Neuronal stem cell (in vitro differentiated cells): ENCODE data around the gene GPRIN3.

Experiments
- DNase-seq: peaks from one replicate; pipeline ENCODE4 v3.0.0-alpha.2; 2013; ENCODE audit warnings: low spot score
- H2AFZ ChIP-seq: one replicate; pipeline ENCODE4 v1.6.1; 2013; ENCODE audit warnings: mild to moderate bottlenecking, low read length, inconsistent platforms
- H2AK5ac ChIP-seq: 2 replicates; pipeline ENCODE4 v1.6.1; 2013; ENCODE audit warnings: low read depth, mild to moderate bottlenecking, inconsistent platforms, low read length, moderate library complexity, mixed read lengths
- H2BK120ac ChIP-seq: 2 replicates; pipeline ENCODE4 v1.6.1; 2013; ENCODE audit warnings: low read depth, mild to moderate bottlenecking, inconsistent platforms, low read length, moderate library complexity, mixed read lengths
- H2BK12ac ChIP-seq: one replicate; pipeline ENCODE4 v1.6.1; 2013; ENCODE audit warnings: low read length, inconsistent platforms
- H2BK15ac ChIP-seq: 2 replicates; pipeline ENCODE4 v1.6.1; 2013; ENCODE audit warnings: mild to moderate bottlenecking, low read length, inconsistent platforms, mixed read lengths
- H2BK5ac ChIP-seq: one replicate; pipeline ENCODE4 v1.6.1; 2013; ENCODE audit warnings: inconsistent platforms, mild to moderate bottlenecking, low read length, moderate library complexity
- H3K14ac ChIP-seq: one replicate; pipeline ENCODE4 v1.6.1; 2013; ENCODE audit warnings: low read length, inconsistent platforms
- H3K18ac ChIP-seq: 2 replicates; pipeline ENCODE4 v1.6.1; 2013; ENCODE audit warnings: low read length, inconsistent platforms
- H3K23ac ChIP-seq: 2 replicates; pipeline ENCODE4 v1.6.1; 2013; ENCODE audit warnings: low read depth, mild to moderate bottlenecking, mixed read lengths, low read length, inconsistent platforms; ENCODE audit not compliant: poor library complexity
- H3K27ac ChIP-seq: replicated peaks from 3 replicates; pipeline ENCODE4 v1.5.1; 2013; ENCODE audit warnings: low read length, inconsistent platforms
- H3K27me3 ChIP-seq, 3 experiments: 2 replicates each; pipeline ENCODE4 v1.6.1; 2013; ENCODE audit warnings: low read length in 3 of 3, mild to moderate bottlenecking in 2 of 3, inconsistent platforms in 1 of 3, low read depth in 1 of 3, mixed read lengths in 1 of 3, moderate library complexity in 1 of 3; ENCODE audit not compliant: control insufficient read depth in 3 of 3, insufficient read depth in 3 of 3
- H3K36me3 ChIP-seq, 2 donors: replicated peaks in 1 of 2; 2 replicates each; pipeline ENCODE4 v1.6.1; 2013; ENCODE audit warnings: low read length in 2 of 2; ENCODE audit not compliant: control insufficient read depth in 2 of 2, insufficient read depth in 2 of 2
- H3K4ac ChIP-seq: 2 replicates; pipeline ENCODE4 v1.6.1; 2013; ENCODE audit warnings: inconsistent platforms, mild to moderate bottlenecking, low read length, moderate library complexity
- H3K4me1 ChIP-seq, 2 donors: 1 replicate in 1 of 2; 2 replicates in 1 of 2; pipeline ENCODE4 v1.6.1; 2013; ENCODE audit warnings: low read length in 2 of 2, low read depth in 1 of 2; ENCODE audit not compliant: control insufficient read depth in 2 of 2, insufficient read depth in 1 of 2
- H3K4me2 ChIP-seq: one replicate; pipeline ENCODE4 v1.6.1; 2013; ENCODE audit warnings: mild to moderate bottlenecking, low read length, inconsistent platforms; ENCODE audit not compliant: insufficient read depth, poor library complexity, severe bottlenecking
- H3K4me3 ChIP-seq, 2 donors: 2 replicates each; pipeline ENCODE4 v1.5.1; 2013; ENCODE audit warnings: low read length in 2 of 2, mild to moderate bottlenecking in 2 of 2, inconsistent platforms in 1 of 2, moderate library complexity in 1 of 2
- H3K79me1 ChIP-seq: one replicate; pipeline ENCODE4 v1.6.1; 2013; ENCODE audit warnings: low read depth, mild to moderate bottlenecking, inconsistent platforms, low read length, moderate library complexity
- H3K9ac ChIP-seq: one replicate; pipeline ENCODE4 v1.6.1; 2013; ENCODE audit warnings: mild to moderate bottlenecking, low read depth, low read length, inconsistent platforms; ENCODE audit not compliant: poor library complexity
- H3K9me3 ChIP-seq, 2 donors: replicated peaks in 1 of 2; 2 replicates each; pipeline versions ENCODE3 to v1.6.1; 2013; ENCODE audit warnings: low read length in 2 of 2, mild to moderate bottlenecking in 2 of 2, inconsistent platforms in 1 of 2, low read depth in 1 of 2, mixed read lengths in 1 of 2, moderate library complexity in 1 of 2; ENCODE audit not compliant: control insufficient read depth in 2 of 2, insufficient read depth in 1 of 2
- H4K8ac ChIP-seq: one replicate; pipeline ENCODE4 v1.6.1; 2013; ENCODE audit warnings: low read depth, mild to moderate bottlenecking, inconsistent platforms, low read length, moderate library complexity
- H4K91ac ChIP-seq: one replicate; pipeline ENCODE4 v1.6.1; 2013; ENCODE audit warnings: low read length, low read depth, mild to moderate bottlenecking, inconsistent platforms; ENCODE audit not compliant: poor library complexity
- WGBS, 2 donors: extraction: QIAGEN DNeasy Blood & Tissue Kit; methylation state at CpG; one replicate each; pipeline ENCODE4 v1.1.7; 2013; ENCODE audit warnings: missing lambda C conversion rate in 2 of 2, mixed read lengths in 1 of 2; ENCODE audit not compliant: insufficient read length in 2 of 2, insufficient replicate concordance in 1 of 2; ENCODE audit errors: extremely low coverage in 2 of 2; 5-methylcytosine and 5-hydroxymethylcytosine counted together

The GPRIN3 gene

GRCh38 chr4:89299153-89299791 lies 8.3 kb downstream of the GPRIN3 start:
- H2BK12ac ChIP-seq = no peak overlapping the region
- 100% methylated on average over 1 of the region's 10 CpGs; no CpG with 5 or more reads in 1 of the 2 donors for WGBS, 2 donors
- no peaks in the 10 kb centered on the region for H3K36me3 ChIP-seq
- H3K27me3 ChIP-seq = no peaks in the 10 kb centered on the region
- no peak overlapping the region for H2AK5ac ChIP-seq
- H3K4ac ChIP-seq = no peak overlapping the region
- H3K9me3 ChIP-seq = no peaks in the 10 kb centered on the region
- no peaks in the 10 kb centered on the region for H3K79me1 ChIP-seq
- no peak overlapping the region for H3K27ac ChIP-seq
- H2BK15ac ChIP-seq = no peak overlapping the region
- no peak for DNase-seq
- H4K8ac ChIP-seq = no peak overlapping the region
- no peak overlapping the region for H3K9ac ChIP-seq
- H3K4me1 ChIP-seq = no peaks in the 10 kb centered on the region
- H2BK5ac ChIP-seq = no peak overlapping the region
- no peak overlapping the region for H3K23ac ChIP-seq
- no peak overlapping the region for H3K18ac ChIP-seq
- H3K4me3 ChIP-seq = no peak overlapping the region
- no peak overlapping the region for H2BK120ac ChIP-seq
- H4K91ac ChIP-seq = no peak overlapping the region
- no peak overlapping the region for H3K14ac ChIP-seq
- no peak overlapping the region for H2AFZ ChIP-seq
- H3K4me2 ChIP-seq = no peak overlapping the region

DNA sequence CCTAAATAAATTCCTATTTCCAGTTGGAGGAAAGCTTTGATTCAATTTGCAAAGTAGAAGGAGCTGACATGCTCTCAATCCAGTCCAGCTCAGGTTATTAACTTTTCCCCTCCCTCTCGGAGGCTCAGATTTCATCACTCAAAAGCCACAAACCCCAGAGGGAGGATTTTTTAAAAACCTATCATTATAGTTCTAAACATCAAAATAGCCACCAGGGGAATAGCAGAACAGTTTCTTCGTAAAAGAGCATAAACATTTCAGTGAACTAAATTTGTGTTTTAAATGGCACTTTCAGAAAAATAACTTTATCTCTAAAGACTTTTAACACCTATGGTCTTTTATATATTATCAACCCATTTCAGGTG lies 8.8 kb downstream of the GPRIN3 start:
- no peak overlapping the region for H3K23ac ChIP-seq
- H3K9me3 ChIP-seq = no peaks in the 10 kb centered on the region
- H2AFZ ChIP-seq = no peak overlapping the region
- no CpG with 5 or more reads among the region's 2 CpGs for WGBS, 2 donors
- H3K36me3 ChIP-seq = no peaks in the 10 kb centered on the region
- H3K79me1 ChIP-seq = no peaks in the 10 kb centered on the region
- H3K4me1 ChIP-seq = no peaks in the 10 kb centered on the region
- H2BK12ac ChIP-seq = no peak overlapping the region
- H3K27ac ChIP-seq = no peak overlapping the region
- H3K14ac ChIP-seq = no peak overlapping the region
- H2BK15ac ChIP-seq = no peak overlapping the region
- no peak overlapping the region for H3K9ac ChIP-seq
- no peaks in the 10 kb centered on the region for H3K27me3 ChIP-seq
- H2AK5ac ChIP-seq = no peak overlapping the region
- H3K4ac ChIP-seq = no peak overlapping the region
- no peak overlapping the region for H4K8ac ChIP-seq
- DNase-seq = no peak
- H2BK5ac ChIP-seq = no peak overlapping the region
- H2BK120ac ChIP-seq = no peak overlapping the region
- no peak overlapping the region for H3K4me2 ChIP-seq
- H3K4me3 ChIP-seq = no peak overlapping the region
- no peak overlapping the region for H3K18ac ChIP-seq
- no peak overlapping the region for H4K91ac ChIP-seq

- Histone ChIP-seq H3K4ac (no peak overlapping the region), H3K4me3 (no peak overlapping the region), H3K79me1 (no peaks in the 10 kb centered on the region), H3K23ac (no peak overlapping the region), H3K4me1 (no peaks in the 10 kb centered on the region), H2BK15ac (no peak overlapping the region), H2AFZ (no peak overlapping the region), H4K8ac (no peak overlapping the region), H2AK5ac (no peak overlapping the region), H2BK120ac (no peak overlapping the region), H2BK5ac (no peak overlapping the region), H4K91ac (no peak overlapping the region), H2BK12ac (no peak overlapping the region), H3K14ac (no peak overlapping the region), H3K36me3 (no peaks in the 10 kb centered on the region), H3K27me3 (no peaks in the 10 kb centered on the region), H3K9me3 (no peaks in the 10 kb centered on the region), H3K18ac (no peak overlapping the region), H3K9ac (no peak overlapping the region), H3K27ac (no peak overlapping the region), H3K4me2 (no peak overlapping the region)
- DNase-seq = no peak
- WGBS, 2 donors = no CpG with 5 or more reads among the region's 2 CpGs
Observed at GRCh38 chr4:89298155-89298554, 9.4 kb downstream of the GPRIN3 start.

GRCh38 chr4:89296896-89297295 lies 10.7 kb downstream of the GPRIN3 start:
- Histone ChIP-seq H2BK120ac (no peak overlapping the region), H3K27me3 (no peaks in the 10 kb centered on the region), H3K4me1 (no peaks in the 10 kb centered on the region), H4K8ac (no peak overlapping the region), H2AFZ (no peak overlapping the region), H2BK12ac (no peak overlapping the region), H3K14ac (no peak overlapping the region), H4K91ac (no peak overlapping the region), H3K18ac (no peak overlapping the region), H2AK5ac (no peak overlapping the region), H3K27ac (no peak overlapping the region), H3K4me2 (no peak overlapping the region), H3K4me3 (no peak overlapping the region), H3K9ac (no peak overlapping the region), H2BK5ac (no peak overlapping the region), H3K9me3 (no peaks in the 10 kb centered on the region), H3K23ac (no peak overlapping the region), H3K79me1 (no peaks in the 10 kb centered on the region), H2BK15ac (no peak overlapping the region), H3K4ac (no peak overlapping the region), H3K36me3 (no peaks in the 10 kb centered on the region)
- no CpG with 5 or more reads among the region's 2 CpGs for WGBS, 2 donors
- DNase-seq = no peak
